Measurements from ENCODE around the gene CCSER1. TPM values are rescaled to one million over a fixed set of nuclear protein-coding genes. Genes with fewer than 3 reads are reported as not detected.

CCSER1 gene
- total and polyA plus RNA-seq, 2 donors (not counting 1 experiment from before 2014, with no cell fraction given), result 10.7 to 39.5 TPM

DNA sequence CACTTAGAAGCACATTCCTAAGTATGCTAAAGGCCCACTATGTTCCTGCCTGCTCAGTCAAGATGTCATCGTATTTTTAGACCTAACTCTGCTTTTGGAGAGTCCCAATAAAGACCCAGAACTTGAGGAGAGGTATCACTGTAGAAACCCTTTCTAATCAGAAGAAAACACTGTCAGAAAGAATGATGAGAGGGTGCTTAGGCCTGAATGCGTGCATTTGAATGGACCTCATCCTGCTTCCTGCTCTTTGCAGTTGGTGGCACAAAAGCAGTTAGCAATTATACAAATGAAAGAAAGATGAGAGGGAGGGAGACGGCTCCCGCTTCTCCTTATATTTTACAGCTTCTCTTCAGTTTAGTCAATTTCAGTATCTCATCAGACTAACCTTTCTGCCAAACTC is 987.2 kb downstream of the CCSER1 start:
- H3K4me3 Mint-ChIP-seq, result no peak overlapping the region
- no peak overlapping the region for H3K4me3 ChIP-seq (ENCODE audit: control extremely low read depth in 1 of 5, extremely low read depth in 1 of 5, insufficient read depth in 1 of 5, low read depth in 2 of 5, low read length in 4 of 5)
- ATAC-seq (ENCODE audit: low read depth) (no peak), DNase-seq (no peak)
- H3K9ac ChIP-seq (ENCODE audit: low read length), result no peak overlapping the region
- WGBS (ENCODE audit: insufficient coverage), result no CpG with 5 or more reads among the region's 4 CpGs
- POLR2A ChIA-PET, result no interaction called here
- no peaks in the 10 kb centered on the region for H3K27me3 ChIP-seq (replicated peaks in 1 of 4; ENCODE audit: control extremely low read depth in 1 of 4, control insufficient read depth in 3 of 4, insufficient read depth in 4 of 4, low read length in 3 of 4)
- no peak overlapping the region for H2AFZ ChIP-seq (ENCODE audit: insufficient read depth, low read depth, low read length, poor library complexity, severe bottlenecking)
- no peaks in the 10 kb centered on the region for H4K20me1 ChIP-seq (ENCODE audit: control insufficient read depth, insufficient read depth, low read length, poor library complexity, severe bottlenecking)
- H3K9me3 Mint-ChIP-seq (ENCODE audit: insufficient read depth), result no peaks in the 10 kb centered on the region
- H3K27me3 Mint-ChIP-seq, result no peaks in the 10 kb centered on the region
- TF ChIP-seq EZH2 (IDR thresholded peaks at IDR 0.05; ENCODE audit: borderline replicate concordance, insufficient read depth, low read depth, low read length, poor library complexity, severe bottlenecking), result no peak
- TF ChIP-seq, protein P1, sequence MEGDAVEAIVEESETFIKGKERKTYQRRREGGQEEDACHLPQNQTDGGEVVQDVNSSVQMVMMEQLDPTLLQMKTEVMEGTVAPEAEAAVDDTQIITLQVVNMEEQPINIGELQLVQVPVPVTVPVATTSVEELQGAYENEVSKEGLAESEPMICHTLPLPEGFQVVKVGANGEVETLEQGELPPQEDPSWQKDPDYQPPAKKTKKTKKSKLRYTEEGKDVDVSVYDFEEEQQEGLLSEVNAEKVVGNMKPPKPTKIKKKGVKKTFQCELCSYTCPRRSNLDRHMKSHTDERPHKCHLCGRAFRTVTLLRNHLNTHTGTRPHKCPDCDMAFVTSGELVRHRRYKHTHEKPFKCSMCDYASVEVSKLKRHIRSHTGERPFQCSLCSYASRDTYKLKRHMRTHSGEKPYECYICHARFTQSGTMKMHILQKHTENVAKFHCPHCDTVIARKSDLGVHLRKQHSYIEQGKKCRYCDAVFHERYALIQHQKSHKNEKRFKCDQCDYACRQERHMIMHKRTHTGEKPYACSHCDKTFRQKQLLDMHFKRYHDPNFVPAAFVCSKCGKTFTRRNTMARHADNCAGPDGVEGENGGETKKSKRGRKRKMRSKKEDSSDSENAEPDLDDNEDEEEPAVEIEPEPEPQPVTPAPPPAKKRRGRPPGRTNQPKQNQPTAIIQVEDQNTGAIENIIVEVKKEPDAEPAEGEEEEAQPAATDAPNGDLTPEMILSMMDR (IDR thresholded peaks at IDR 0.05), result no peak
- H3K4me1 ChIP-seq (ENCODE audit: control insufficient read depth in 2 of 2, insufficient read depth in 2 of 2, low read length in 2 of 2), result no peaks in the 10 kb centered on the region
- H3K27ac ChIP-seq (ENCODE audit: low read length in 2 of 2), result no peak overlapping the region
- CTCF ChIA-PET, result no interaction called here
- no peak overlapping the region for H3K4me2 ChIP-seq (replicated peaks; ENCODE audit: low read depth, low read length, poor library complexity, severe bottlenecking)
- H3K9me3 ChIP-seq (ENCODE audit: control extremely low read depth in 1 of 3, control insufficient read depth in 2 of 3, insufficient read depth in 1 of 3, low read length in 2 of 3), result no peaks in the 10 kb centered on the region
- no peaks in the 10 kb centered on the region for H3K36me3 ChIP-seq (replicated peaks in 1 of 2; ENCODE audit: control extremely low read depth in 1 of 2, control insufficient read depth in 1 of 2, extremely low read depth in 1 of 2, insufficient read depth in 2 of 2, low read length in 1 of 2)
- no peaks in the 10 kb centered on the region for H3K4me1 Mint-ChIP-seq
- intact Hi-C loops (cut with micrococcal nuclease), result no loop called here
- no peak overlapping the region for H3K27ac Mint-ChIP-seq
- H3K79me2 ChIP-seq (ENCODE audit: control insufficient read depth, insufficient read depth, low read length), result no peaks in the 10 kb centered on the region

DNA sequence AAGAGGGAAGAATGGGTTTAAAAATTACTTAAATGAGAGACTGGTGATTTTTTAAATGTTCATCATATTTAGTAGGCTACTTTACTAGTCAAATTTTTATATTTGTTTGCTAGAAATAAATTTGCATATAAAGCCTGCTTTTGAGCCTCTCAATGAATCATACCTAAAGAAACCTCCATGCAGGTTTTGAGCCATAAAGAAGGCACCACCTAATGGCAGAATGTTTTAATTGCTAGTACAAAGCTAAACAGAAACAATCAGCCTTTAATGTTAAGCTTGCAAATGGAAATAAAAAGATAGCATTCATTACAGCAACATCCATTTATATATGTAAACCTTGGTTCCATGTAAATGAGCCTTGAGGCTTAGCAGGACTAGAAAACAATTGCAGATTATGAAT is 989.7 kb downstream of the CCSER1 start:
- H2AFZ ChIP-seq (ENCODE audit: insufficient read depth, low read depth, low read length, poor library complexity, severe bottlenecking), result no peak overlapping the region
- H3K9me3 Mint-ChIP-seq (ENCODE audit: insufficient read depth), result no peaks in the 10 kb centered on the region
- no peaks in the 10 kb centered on the region for H3K9me3 ChIP-seq (ENCODE audit: control extremely low read depth in 1 of 3, control insufficient read depth in 2 of 3, insufficient read depth in 1 of 3, low read length in 2 of 3)
- DNase-seq (no peak), ATAC-seq (ENCODE audit: low read depth) (no peak)
- TF ChIP-seq, protein P1 (IDR thresholded peaks at IDR 0.05), result no peak
- TF ChIP-seq EZH2 (IDR thresholded peaks at IDR 0.05; ENCODE audit: borderline replicate concordance, insufficient read depth, low read depth, low read length, poor library complexity, severe bottlenecking), result no peak
- no peaks in the 10 kb centered on the region for H3K4me1 ChIP-seq (ENCODE audit: control insufficient read depth in 2 of 2, insufficient read depth in 2 of 2, low read length in 2 of 2)
- no peaks in the 10 kb centered on the region for H3K79me2 ChIP-seq (ENCODE audit: control insufficient read depth, insufficient read depth, low read length)
- CTCF ChIA-PET, result interaction anchor here (0.9 kb wide), 1 partner anchor 8 kb away, joined by 3 read pairs; no protein-coding TSS in a partner anchor
- H3K4me1 Mint-ChIP-seq, result no peaks in the 10 kb centered on the region
- no peak overlapping the region for H3K27ac ChIP-seq (ENCODE audit: low read length in 2 of 2)
- POLR2A ChIA-PET, result no interaction called here
- H4K20me1 ChIP-seq (ENCODE audit: control insufficient read depth, insufficient read depth, low read length, poor library complexity, severe bottlenecking), result no peaks in the 10 kb centered on the region
- H3K4me2 ChIP-seq (replicated peaks; ENCODE audit: low read depth, low read length, poor library complexity, severe bottlenecking), result no peak overlapping the region
- H3K4me3 ChIP-seq (ENCODE audit: control extremely low read depth in 1 of 5, extremely low read depth in 1 of 5, insufficient read depth in 1 of 5, low read depth in 2 of 5, low read length in 4 of 5), result no peak overlapping the region
- H3K27ac Mint-ChIP-seq, result no peak overlapping the region
- intact Hi-C loops (cut with micrococcal nuclease), result no loop called here
- H3K9ac ChIP-seq (ENCODE audit: low read length), result no peak overlapping the region
- no peaks in the 10 kb centered on the region for H3K27me3 Mint-ChIP-seq
- no peaks in the 10 kb centered on the region for H3K36me3 ChIP-seq (replicated peaks in 1 of 2; ENCODE audit: control extremely low read depth in 1 of 2, control insufficient read depth in 1 of 2, extremely low read depth in 1 of 2, insufficient read depth in 2 of 2, low read length in 1 of 2)
- no peak overlapping the region for H3K4me3 Mint-ChIP-seq
- H3K27me3 ChIP-seq (replicated peaks in 1 of 4; ENCODE audit: control extremely low read depth in 1 of 4, control insufficient read depth in 3 of 4, insufficient read depth in 4 of 4, low read length in 3 of 4), result no peaks in the 10 kb centered on the region

All from B cell (primary cell).